NCI-H2171 (cell line): ENCODE data around the gene RAC2.

Source experiments
- DNase-seq: peaks from one replicate; lab custom pipeline; 2025; lab: John Stamatoyannopoulos, UW

RAC2 gene

DNA sequence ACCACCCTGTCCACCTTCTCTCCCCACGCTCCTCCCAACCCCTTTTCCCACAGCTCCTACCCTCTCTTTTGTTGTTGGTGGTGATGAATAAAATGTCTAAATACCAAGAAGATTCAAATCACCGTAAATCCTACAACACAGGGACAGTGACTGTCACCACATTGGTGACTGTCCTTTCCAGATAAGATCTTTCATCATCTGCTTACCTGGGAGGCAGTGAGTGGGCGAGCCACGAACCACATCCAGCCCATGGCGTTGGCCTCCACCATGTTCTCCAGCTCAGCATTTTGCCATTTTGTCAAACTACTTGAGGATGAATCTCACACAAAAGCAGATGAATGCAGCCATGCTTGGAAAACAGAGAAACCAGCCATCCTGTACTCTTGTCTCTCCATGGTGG, 31.6 kb upstream of the RAC2 start:
- no peak for DNase-seq

DNA sequence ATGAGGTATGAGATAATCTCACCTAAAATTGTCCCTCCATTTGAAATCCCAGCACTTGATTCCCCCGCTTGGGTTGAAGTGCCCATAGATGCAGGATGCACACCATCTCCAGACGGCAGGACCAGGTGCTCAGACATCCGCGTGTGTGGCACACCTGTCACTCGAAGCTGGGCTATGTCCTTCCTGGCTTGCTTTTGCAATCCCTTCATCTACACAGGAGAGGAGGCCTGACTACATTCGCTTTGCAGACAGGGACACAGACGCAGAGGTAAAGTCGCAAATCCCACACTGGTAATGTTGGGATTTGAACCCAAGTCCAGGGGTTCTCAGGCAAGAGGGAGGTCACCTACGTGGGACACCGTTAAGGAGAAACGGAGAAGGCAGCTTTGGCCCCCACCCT, 31.1 kb upstream of the RAC2 start:
- no peak for DNase-seq

DNA sequence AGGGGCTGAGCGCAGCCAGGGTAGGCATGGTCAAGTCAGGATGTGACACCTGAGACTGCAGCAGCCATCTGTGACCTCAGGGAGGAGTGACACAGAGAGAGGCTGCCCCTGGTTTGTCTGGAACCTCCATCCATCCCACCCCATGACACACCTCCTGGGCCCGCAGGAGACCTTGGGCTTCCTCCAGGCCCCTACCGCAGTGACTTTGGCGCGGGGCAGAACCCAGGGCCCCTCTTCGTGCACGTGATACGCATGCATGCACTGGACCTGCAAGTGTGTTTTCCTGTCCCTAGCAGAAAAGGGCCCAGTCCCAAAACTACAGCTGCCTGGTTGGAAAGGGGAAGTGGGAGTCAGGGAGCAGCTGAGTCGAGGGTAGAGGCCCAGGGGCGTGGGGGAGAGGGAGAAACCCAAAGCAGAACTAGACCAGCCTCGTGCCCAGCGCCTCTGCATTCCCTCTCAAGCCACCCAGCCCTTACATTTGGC, 30.4 kb upstream of the RAC2 start:
- DNase-seq: no peak

DNA sequence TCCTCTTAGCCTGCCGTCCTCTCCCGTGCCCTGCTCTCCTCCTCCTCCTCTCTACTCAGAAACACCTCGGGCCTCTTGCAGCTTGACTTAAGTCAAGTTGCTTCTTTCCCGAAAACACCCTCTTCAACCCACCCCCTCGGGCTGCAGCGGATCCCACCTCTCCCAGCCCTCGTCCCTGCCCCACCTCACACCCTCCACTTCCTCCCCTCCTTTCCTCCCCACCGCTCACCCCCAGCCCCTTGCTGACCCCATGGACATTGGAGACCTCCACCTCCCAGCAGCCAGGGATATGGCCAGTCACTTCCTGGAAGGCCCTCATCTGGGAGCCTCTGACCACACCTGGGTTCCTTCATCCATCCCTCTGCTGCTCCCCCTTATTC, 29.8 kb upstream of the RAC2 start:
- DNase-seq: no peak

DNA sequence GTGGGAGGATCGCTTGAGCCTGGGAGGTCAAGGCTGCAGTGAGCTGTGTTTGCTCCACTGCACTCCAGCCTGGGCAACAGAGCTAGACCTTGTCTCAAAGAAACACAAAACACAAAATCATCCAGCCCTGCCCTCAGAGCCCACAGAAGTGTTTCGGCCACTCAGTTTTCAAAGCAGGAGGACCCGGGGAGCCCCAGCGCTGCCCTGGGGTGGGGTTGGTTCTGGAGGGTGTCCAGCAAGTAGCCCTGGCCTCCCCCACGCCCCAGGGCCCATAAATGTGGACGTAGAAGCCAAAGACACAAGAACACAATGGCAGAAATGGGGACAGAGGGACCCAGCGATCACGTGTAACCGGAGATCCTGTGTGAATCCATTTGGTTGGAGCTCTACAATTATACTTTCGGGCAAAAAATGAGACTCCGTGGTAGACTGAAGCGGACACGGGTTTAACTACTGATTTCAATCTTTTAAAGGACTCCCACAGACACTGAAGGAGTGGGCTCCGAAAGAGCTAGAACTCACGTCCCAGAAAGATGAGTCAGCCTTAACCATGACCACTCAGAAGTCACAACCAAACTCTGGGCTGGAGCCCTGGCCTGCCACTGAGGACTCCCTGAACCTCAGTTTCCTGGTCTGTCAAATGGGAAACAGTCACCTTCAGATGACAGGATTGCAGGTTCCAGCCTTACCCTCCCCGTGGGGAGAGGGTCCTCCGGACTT, 29.2 kb upstream of the RAC2 start:
- DNase-seq: no peak

DNA sequence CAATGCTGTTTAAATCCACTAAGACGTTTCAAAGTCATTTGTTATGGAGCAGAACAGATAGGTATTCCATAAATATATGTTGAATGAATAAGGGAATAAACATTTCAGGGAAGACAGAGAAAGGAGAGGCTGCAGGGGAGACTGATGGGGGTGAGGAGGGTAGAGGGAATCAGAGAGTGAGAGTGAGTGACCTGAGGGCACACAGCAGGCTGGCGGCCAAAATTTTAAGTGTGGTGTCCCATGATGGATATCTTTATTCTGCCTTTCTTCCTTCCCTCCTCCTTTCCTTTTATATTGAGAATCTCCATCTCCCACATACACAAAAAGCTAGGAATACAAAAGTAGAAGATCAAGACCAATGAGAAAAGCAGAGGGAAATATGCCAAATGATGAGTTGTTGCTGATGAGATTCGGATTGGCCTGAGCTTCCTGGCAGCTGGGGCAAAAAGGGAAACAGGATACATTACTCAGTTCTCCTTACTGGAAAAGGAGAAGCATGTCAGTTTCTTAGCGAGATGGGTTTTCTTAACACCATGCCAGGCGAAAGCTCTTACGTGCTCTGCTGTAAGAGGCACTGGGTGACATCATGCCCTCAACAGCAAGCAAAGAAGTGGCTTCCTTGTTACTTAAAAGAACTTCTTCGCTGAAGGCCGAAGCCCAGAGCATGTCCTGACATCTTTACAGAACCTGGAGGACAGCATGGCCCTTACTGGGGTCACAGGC, 27.0 kb upstream of the RAC2 start:
- no peak for DNase-seq

DNA sequence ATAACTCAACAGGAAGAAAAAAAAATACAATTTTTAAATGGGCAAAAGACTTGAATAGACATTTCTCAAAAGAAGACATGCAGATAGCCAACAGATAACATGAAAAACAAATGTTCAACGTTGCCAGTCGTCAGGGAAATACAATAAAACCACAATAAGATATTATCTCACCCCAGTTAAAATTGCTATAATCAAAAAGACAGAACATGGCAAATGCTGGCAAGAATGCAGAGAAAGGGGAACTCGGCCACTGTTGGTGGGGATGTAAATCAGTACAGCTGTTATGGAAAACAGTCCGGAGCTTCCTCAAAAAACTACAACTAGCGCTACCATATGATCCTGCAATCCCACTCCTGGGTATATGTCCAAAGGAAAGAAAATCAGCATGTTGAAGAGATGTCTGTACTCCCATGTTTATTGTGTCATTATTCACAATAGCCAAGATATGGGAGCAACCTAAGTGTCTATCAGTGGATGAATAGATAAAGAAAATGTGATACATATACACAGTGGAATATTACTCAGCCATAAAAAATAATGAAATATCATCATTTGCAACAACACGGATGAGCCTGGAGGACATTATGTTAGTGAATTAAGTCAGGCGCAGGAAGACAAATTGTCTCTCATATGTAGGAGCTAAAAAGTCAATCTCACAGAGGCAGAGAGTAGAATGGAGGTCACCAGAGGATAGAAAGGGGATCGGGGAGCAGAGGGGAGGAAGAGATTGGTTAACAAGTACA, 26.0 kb upstream of the RAC2 start:
- no peak for DNase-seq

DNA sequence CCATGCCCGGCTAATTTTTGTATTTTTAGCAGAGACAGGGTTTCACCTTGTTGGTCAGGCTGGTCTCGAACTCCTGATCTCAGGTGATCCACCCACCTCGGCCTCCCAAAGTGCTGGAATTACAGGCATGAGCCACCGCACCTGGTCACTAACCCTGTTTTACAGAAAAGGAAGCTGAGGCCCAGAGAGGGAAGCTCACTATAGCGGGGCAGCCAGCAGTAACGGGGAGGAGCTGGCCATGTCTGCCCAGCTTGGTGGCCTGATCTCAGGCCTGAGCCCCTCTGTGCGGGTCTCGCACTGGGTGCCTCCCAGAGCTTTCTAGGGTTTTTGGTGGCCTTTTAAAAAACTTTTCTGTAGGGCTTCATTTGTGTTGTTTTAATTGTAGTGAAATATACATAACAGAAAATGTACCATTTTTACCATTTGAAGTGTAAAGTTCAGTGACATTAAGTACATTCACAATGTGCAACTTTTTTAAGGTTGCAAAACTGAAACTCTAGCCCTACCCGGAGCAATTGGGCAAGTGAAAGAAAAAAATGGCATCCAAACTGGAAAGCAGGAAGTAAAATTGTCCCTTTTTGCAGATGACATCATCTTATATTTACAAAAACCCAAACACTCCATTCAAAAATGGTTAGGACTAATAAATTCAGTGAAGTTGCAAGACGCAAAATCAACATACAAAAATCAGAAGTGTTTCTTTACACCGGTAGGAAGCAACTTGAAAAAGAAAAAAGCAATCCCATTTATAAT, 23.8 kb upstream of the RAC2 start:
- no peak for DNase-seq

DNA sequence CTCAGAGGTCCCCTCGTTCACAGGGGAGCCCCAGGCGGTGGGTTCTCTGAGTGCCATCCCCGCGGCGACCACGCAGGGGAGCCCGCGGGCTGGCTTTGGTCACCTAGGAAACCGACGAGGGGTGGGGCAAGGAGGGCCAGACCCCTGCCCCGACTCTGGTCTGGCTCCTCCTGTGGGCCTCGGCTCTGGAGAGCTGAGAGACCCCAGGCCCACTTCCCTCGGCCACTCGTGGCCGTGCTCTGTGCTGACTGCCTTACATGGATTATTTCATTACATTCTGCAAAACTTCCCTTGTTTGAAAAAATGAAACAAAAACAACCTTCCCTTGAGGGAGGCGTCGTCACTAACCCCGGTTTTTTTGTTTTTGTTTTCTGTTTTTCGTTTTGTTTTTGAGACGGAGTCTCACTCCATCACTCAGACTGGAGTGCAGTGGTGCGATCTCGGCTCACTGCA, 23.1 kb upstream of the RAC2 start:
- DNase-seq: no peak

DNA sequence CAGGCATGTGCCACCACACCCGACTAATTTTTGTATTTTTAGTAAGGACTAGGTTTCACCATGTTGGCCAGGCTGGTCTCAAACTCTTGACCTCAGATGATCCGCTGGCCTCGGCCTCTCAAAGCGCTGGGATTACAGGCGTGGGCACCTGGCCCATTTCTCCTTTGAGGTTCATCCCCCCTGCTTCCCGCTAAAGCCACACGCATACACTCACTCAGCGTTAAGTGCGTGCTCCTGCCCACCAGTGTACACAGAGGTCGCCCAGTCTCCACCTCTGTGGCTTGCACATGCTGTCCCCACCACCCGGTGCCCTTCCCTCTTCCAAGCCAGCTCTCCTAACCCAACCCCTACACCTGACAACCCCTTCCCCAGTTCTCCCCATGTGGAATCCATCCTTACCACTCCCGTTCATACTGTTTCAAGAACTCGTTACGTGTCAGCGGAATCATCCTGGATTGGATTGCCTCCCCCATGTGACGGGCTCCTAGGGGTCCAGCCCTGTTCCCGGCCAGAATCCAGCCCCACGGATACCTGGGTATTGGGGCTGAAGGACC, 22.6 kb upstream of the RAC2 start:
- DNase-seq: no peak

DNA sequence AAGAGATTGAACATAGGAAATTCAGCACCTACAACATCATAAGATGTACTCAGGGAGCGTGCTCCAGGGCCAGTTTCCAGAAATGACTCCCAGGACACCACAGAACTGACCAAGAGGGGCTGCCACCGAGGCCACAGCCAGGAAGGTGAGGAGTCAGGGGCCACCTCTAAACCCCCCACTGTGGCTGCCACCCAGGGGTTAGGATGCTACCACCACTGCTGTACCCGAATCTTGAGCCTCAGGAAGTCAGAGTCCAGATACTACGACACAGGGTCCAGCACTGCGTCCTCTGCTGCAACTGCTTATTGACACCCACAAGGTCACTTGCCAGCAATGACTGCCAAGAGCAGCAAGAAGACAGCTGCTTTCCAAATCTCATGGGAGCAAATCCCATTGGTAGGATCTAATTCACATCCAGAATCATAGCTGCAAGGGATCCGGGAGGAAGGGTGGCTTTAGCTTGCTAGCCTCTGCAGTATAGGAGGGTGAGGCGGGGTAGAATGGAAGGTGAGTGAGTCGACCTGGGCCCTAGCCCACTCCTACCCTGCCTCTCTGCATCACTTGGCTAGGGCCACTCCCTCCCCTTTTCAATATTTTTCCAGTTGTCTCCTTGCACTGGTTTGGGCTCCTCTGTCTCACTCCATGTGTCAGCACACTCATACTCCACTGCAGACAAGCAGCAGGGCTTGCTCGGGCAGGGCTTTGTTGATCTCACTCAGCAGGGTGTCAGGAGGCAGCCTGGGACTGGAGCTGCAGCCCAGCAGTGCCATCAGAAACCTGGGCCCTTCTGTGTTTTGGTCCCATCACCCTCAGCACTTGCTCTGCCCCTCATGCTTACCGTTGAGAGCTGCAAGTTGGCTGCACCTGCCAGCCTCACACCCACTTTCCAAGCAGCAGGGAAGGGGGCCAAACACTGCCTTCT, 20.2 kb upstream of the RAC2 start:
- DNase-seq: no peak

DNA sequence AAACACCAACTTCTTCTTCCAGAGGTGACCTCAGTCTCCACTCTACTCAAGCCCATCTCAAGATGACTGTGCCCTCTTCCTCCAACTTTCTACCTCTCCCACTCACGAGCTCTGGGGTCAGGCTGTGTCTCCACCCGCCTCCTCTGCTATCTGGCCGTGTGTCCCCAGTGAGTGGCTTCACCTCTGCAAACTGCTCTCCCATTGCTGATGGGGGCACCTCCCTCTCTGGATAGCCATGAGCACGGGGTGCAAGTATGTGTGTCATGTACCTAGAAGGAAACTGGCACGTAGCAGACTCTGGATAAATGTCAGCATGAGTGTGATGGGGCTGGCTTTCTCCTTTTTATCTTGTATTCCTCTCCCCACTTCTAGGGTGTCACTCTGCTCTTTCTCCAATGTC, 18.3 kb upstream of the RAC2 start:
- no peak for DNase-seq

DNA sequence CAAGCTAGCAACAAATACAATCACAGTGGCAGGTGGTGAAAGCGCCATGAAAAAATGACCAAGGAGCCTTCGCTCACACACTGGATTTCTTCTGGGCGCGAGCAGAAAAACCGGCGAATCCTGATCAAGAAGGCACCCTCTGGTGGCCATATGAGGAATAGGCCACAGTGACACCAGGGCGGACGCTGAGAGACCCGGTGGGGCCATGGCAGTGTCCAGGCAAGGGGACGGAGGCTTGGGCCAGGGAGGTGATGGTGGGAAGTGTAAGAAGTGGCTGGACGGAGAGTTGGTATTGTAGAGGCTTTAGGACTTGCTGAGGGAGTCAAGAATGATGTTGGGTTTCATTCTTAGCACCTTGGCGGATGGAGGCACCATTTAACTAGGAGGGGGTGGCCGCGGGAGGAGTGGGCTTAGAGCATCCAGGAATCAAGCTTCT, 16.9 kb upstream of the RAC2 start:
- peak; percentile 50 for DNase-seq

DNA sequence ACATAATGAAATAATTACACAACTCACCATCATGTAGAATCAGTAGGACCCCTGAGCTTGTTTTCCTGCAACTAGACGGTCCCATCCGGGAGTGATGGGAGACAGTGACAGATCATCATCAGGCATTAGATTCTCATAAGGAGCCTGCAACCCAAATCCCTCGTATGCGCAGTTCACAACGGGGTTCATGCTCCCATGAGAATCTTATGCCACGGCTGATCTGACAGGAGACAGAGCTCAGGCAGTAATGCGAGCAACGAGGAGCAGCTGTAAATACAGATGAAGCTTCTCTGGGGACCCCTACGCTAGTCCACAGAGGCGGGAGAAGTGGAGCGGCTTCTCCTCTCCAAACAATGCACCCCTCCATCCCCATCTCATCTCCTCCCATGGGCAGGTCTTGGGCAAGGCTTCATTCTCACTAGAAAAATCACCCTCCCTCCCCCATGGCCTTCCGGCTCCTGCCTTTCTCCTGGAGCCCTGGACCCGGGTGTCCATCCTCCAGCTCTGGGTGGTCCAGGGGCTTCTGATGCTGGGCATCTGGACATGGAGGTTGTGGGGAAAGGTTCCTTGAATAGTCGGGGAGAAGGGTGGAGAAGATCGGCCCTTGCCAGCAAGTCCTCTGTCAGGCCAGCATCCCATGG, 16.2 kb upstream of the RAC2 start:
- no peak for DNase-seq

DNA sequence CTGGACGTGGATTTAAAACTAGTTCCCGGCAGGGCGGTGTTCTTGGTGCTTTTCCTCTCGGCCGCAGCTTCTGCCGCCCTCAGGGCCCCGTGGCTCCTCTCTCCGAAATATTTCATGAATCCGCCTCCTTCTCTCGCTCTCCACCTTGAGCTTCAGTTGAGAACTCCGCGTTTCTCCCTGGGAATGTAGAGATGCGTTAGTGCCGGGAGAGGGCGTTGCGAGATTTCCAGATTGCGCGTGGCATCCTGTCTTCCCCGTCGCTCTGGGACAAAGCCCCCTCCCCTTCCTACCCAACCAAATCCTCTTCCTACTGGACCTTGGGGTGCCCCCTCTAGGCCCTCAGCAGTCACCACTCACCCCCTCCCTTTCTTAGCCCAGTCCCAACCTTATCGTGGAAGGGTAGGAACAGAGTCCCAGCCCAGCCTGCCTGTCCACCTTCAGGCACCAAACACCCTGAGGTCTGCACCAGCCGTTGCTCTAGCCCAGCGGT, 15.5 kb upstream of the RAC2 start:
- no peak for DNase-seq

DNA sequence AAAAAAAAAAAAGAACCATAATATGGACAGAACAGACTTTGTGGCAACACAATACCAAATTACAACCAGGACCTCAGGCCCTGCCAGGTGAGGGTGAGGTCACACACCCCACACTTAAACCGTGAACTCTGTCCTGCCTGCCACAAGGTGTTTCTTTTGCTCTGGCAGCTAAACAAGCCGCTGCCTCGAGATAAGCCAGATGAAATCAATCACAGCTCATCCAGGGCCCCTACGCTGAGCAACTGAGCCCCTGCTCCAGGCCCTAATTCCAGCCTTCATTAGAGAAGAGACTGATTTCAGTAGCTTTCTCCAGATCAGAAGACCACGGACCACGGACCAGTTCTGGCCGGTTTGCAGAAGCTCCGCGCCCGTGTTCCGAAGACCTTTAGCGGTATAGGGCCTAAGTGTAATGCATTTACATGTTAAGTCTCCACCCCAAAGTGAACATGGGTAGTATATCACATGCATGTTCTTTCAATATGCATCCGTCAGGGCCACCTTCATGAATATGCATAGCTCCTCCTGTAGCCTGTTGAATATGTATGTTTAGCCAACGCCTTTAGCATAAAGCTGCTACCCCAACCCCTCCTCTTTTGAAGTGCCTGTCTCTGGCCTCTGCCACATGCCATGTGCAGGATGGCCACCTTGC, 14.8 kb upstream of the RAC2 start:
- DNase-seq: no peak

DNA sequence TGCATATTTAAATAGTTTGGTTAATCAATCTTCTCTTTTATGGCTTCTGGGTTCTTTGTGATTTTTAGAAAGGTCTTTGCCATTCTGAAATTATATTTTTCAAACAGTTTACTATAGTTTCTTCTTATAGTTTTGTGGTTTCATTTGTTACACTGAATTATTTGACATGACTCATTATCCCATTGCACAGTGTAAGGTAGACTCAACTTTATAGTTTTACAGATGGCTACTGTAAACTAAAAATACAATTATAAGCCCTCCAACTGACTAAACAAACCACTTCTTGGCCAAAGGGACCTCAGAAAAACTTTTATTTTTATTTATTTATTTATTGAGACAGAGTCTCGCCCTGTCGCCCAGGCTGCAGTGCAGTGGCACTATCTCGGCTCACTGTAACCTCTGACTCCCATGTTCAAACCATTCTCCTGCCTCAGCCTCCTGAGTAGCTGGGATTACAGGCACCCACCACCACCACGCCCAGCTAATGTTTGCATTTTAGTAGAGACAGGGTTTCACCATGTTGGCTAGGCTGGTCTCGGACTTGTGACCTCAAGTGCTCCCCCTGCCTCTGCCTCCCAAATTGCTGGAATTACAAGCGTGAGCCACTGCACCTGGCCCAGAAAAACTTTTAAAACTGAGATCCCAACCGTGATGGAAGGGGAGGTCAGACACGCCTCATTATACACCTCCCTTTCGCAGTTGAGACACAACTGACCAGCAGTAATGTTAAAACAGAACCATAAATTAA, 14.1 kb upstream of the RAC2 start:
- DNase-seq: no peak

DNA sequence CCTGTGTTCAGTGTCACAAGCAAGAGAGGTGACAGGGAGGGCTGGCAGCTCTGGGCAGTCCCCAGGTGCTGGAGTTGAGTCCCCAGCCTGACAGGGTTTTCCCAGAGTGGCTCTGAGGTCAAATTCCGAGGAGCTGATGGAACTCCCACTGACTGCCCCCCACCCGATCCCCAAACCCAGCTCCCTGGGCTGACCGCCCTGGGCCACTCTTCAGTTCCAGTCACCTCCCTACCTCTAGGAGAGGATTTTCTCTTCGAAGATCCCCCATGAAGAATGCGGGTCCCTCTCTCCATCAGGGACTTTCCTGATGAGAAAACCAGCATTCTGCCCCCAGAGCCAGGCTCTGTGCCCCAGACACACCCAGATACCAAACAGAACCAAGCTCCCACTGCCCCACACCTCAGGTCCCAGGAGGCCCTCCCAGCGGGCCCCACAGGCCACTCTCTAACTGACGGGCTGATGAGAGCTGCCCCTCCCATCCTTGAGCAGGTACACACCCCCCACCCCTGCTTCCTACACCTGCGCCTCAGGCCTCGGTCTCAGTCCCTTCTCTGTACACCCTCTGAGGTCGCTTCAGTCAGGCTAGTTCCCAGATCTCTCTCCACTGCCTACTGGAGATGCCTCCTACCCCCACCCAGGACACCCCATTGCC, 12.1 kb upstream of the RAC2 start:
- no peak for DNase-seq
